Measurements from ENCODE around the gene CBR1. TPM values are rescaled to one million over a fixed set of nuclear protein-coding genes. Genes with fewer than 3 reads are reported as not detected.

Gene CBR1
- 100 to 1,000 TPM; 174 to 186 TPM for total RNA-seq

DNA sequence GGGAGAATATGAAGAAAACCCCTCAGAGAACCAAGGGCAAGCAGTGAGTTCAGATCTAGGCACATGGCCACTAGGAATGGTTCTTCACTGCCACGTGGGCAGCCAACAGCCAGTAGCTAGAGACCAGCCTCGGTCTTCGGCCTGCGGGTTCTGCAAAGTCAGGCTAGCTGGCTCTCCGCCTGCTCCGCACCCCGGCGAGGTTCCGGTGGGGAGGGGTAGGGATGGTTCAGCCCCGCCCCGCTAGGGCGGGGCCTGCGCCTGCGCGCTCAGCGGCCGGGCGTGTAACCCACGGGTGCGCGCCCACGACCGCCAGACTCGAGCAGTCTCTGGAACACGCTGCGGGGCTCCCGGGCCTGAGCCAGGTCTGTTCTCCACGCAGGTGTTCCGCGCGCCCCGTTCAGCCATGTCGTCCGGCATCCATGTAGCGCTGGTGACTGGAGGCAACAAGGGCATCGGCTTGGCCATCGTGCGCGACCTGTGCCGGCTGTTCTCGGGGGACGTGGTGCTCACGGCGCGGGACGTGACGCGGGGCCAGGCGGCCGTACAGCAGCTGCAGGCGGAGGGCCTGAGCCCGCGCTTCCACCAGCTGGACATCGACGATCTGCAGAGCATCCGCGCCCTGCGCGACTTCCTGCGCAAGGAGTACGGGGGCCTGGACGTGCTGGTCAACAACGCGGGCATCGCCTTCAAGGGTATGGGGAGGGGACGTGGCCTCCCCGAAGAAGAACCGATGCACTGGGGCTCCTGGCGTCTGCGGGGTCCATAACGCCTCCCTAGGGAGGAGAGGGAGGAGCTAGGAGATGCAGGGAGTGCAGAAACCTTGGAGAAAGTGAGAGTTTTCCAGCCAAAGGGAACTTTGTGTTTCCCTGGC is at the start of gene CBR1:
Gene CBR1, plus strand, starts transcription at position 312 of the 871 bp plus-strand sequence. Its CDS starts 92 bp downstream, at position 404.
- Histone ChIP-seq H3K4me3 (peak within 1 kb of the TSS; percentile 75), H3K27ac (peak within 1 kb of the TSS; percentile 77 to 79), H3K27me3 (replicated peaks; ENCODE audit: insufficient read depth) (no peaks in the 10 kb centered on the region), H3K9me3 (no peaks in the 10 kb centered on the region), H3K36me3 (peaks cover 9% of the 10 kb centered on the region), H3K4me1 (ENCODE audit: control insufficient read depth in 1 of 2, low read depth in 2 of 2) (peaks cover 28 to 41% of the 10 kb centered on the region in 2 donors)
- ATAC-seq (ENCODE audit: insufficient number of reproducible peaks, low FRiP score, low read depth) = peak; percentile 83
- TF ChIP-seq, protein P1, sequence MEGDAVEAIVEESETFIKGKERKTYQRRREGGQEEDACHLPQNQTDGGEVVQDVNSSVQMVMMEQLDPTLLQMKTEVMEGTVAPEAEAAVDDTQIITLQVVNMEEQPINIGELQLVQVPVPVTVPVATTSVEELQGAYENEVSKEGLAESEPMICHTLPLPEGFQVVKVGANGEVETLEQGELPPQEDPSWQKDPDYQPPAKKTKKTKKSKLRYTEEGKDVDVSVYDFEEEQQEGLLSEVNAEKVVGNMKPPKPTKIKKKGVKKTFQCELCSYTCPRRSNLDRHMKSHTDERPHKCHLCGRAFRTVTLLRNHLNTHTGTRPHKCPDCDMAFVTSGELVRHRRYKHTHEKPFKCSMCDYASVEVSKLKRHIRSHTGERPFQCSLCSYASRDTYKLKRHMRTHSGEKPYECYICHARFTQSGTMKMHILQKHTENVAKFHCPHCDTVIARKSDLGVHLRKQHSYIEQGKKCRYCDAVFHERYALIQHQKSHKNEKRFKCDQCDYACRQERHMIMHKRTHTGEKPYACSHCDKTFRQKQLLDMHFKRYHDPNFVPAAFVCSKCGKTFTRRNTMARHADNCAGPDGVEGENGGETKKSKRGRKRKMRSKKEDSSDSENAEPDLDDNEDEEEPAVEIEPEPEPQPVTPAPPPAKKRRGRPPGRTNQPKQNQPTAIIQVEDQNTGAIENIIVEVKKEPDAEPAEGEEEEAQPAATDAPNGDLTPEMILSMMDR (IDR thresholded peaks at IDR 0.05) = peak; percentile 17
- peak; percentile 84 for DNase-seq (ENCODE audit: low spot score)

DNA sequence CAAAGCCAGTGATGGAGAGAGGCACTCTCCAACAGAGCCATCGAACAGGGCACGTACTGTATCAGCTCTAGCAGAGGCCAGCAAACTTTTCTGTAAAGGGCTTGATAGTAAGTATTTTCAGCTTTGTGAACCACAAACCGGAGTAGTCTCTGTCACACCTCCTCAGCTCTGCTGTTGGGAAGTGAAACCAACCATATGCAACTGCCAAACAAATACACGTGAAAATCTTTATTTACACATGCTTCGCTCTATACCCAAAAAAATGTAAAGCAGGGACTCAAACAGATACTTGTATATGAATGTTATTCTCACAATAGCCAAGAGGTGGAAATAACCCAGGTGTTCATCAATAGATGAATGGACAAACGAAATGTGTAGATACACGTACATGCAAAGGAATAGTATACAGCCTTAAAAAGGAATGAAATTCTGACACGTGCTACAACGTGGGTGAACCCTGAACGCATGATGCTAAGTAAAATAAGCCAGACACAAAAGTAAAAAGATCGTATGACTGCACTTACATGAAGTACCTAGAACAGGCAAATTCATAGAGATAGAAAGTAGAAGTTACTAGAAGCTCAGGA is 48.5 kb upstream of the CBR1 start:
- Histone ChIP-seq H3K9me3 (no peaks in the 10 kb centered on the region), H3K27me3 (replicated peaks; ENCODE audit: insufficient read depth) (no peaks in the 10 kb centered on the region), H3K4me1 (ENCODE audit: control insufficient read depth in 1 of 2, low read depth in 2 of 2) (no peaks in the 10 kb centered on the region), H3K36me3 (no peaks in the 10 kb centered on the region), H3K27ac (no peak overlapping the region), H3K4me3 (no peak overlapping the region)
- TF ChIP-seq, protein P1 (IDR thresholded peaks at IDR 0.05) = no peak
- no peak for ATAC-seq (ENCODE audit: insufficient number of reproducible peaks, low FRiP score, low read depth)
- DNase-seq (ENCODE audit: low spot score) = no peak

DNA sequence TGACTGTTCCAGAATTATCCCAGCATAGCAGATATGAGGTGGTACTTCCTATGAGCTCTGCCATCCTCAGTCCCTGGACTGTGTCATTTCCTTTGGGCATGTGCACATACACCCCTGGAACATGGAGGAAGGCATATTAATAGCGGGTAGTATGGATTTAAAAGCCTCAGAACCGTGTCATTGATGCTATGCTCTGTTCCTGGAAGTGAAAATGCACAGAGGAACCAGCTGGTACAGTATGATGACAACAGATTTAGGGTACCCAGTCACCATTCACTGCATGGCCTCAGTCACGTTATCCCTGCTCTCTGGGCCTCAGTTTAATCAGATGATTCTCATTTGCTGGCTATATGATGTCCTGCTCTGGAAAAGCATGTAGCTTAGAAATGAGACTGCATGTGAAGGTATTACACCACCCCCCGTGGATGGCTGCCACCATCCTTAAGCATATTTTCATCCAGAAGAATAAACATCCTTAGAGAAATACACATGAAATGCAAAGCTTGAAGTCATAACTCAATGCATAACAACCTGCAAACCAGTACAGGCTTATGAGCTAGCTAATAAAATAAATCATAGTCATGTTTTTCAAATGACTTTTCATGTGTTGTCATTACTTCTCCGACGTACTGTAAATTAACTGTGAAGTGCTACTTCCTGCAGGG is 47.3 kb upstream of the CBR1 start:
- Histone ChIP-seq H3K27me3 (replicated peaks; ENCODE audit: insufficient read depth) (no peaks in the 10 kb centered on the region), H3K9me3 (no peaks in the 10 kb centered on the region), H3K4me1 (ENCODE audit: control insufficient read depth in 1 of 2, low read depth in 2 of 2) (no peaks in the 10 kb centered on the region), H3K36me3 (no peaks in the 10 kb centered on the region), H3K27ac (no peak overlapping the region), H3K4me3 (no peak overlapping the region)
- no peak for DNase-seq (ENCODE audit: low spot score)
- TF ChIP-seq, protein P1 (IDR thresholded peaks at IDR 0.05) = no peak
- no peak for ATAC-seq (ENCODE audit: insufficient number of reproducible peaks, low FRiP score, low read depth)

DNA sequence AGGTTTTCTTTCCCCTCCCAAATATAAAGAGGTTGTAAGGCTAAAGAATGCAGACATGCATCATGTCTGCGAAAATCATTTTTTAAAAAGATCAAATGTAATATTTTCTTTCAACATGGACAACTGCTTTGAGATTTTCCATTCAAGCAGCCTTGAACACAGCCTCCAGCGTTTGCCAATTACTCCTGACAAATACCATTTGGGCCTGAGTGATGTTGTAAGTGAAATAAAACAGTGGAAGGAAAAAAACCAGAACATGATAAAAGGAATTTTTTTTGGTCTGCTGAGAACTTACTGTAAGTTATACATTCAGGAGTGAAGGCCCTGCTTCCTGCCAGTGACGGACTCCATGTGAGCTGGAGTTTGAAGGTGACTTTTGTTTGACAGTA is 46.7 kb upstream of the CBR1 start:
- Histone ChIP-seq H3K4me3 (no peak overlapping the region), H3K4me1 (ENCODE audit: control insufficient read depth in 1 of 2, low read depth in 2 of 2) (no peaks in the 10 kb centered on the region), H3K9me3 (no peaks in the 10 kb centered on the region), H3K27ac (no peak overlapping the region), H3K27me3 (replicated peaks; ENCODE audit: insufficient read depth) (no peaks in the 10 kb centered on the region), H3K36me3 (no peaks in the 10 kb centered on the region)
- TF ChIP-seq, protein P1 (IDR thresholded peaks at IDR 0.05) = no peak
- DNase-seq (ENCODE audit: low spot score) (no peak), ATAC-seq (ENCODE audit: insufficient number of reproducible peaks, low FRiP score, low read depth) (no peak)

DNA sequence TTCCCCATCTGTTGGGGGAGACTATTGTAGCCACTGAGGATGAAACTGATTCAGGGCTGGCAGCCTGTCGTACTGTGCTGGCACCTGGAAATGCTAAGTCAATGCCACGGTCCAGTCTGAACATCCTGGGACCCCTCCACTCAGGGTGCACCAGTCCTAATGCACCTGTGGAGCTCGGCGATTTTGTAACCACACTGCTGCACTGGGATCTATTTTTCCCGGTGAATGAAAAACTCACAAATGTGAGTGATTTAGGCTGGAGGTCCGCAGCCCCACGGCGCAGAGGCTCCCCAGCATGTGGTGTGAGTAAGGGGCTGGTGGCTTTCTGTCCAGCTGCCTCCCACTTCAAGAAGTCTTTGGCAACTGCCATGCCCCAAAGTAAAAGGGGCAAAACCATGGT is 45.0 kb upstream of the CBR1 start:
- DNase-seq (ENCODE audit: low spot score) = no peak
- H3K4me1 ChIP-seq (ENCODE audit: control insufficient read depth in 1 of 2, low read depth in 2 of 2) = no peaks in the 10 kb centered on the region
- ATAC-seq (ENCODE audit: insufficient number of reproducible peaks, low FRiP score, low read depth) = no peak
- no peaks in the 10 kb centered on the region for H3K36me3 ChIP-seq
- no peaks in the 10 kb centered on the region for H3K9me3 ChIP-seq
- no peak overlapping the region for H3K4me3 ChIP-seq
- TF ChIP-seq, protein P1 (IDR thresholded peaks at IDR 0.05) = no peak
- H3K27ac ChIP-seq = no peak overlapping the region
- H3K27me3 ChIP-seq (replicated peaks; ENCODE audit: insufficient read depth) = no peaks in the 10 kb centered on the region
